Adrenal gland (tissue), 12 donors: ENCODE measurements around the gene TOMM6. TPM values are rescaled to one million over a fixed set of nuclear protein-coding genes. Genes with fewer than 3 reads are reported as not detected.

ENCODE experiments used
- DNase-seq, 7 donors: peaks; one replicate each; pipeline ENCODE4 v3.0.0-alpha.2; 2019 to 2020
- H3K27ac ChIP-seq, 5 donors: fragments of 200-600 bp; sonication (generic) in 4 of 5; 1 replicate in 3 of 5; 2 replicates in 2 of 5; pipeline versions ENCODE4 v1.5.1 to v1.8.0; 2016 to 2020; ENCODE audit warnings: mild to moderate bottlenecking in 1 of 5
- H3K27me3 ChIP-seq: fragments of 200-600 bp; 2 replicates; pipeline ENCODE4 v1.8.0; 2021
- H3K36me3 ChIP-seq, 2 donors: fragments of 200-600 bp; replicated peaks in 1 of 2; 1 replicate in 1 of 2; 2 replicates in 1 of 2; pipeline versions ENCODE4 v1.5.1 to v1.8.0; 2018 to 2022
- H3K4me1 ChIP-seq, 2 donors: fragments of 200-600 bp; replicated peaks in 1 of 2; 1 replicate in 1 of 2; 2 replicates in 1 of 2; pipeline versions ENCODE4 v1.5.1 to v1.8.0; 2018 to 2021
- H3K4me3 ChIP-seq, 4 donors: fragments of 200-600 bp; sonication (generic) in 3 of 4; one replicate each; pipeline ENCODE4 v1.5.1; 2016 to 2018
- H3K9me3 ChIP-seq, 3 donors: fragments of 200-600 bp; sonication (generic) in 1 of 3; replicated peaks in 1 of 3; 1 replicate in 2 of 3; 2 replicates in 1 of 3; pipeline versions ENCODE4 v1.5.1 to v1.8.0; 2016 to 2021
- CTCF ChIP-seq, 6 experiments: fragments of 450-650 bp in 4 of 6; fragments of 200-600 bp in 2 of 6; sonication (generic) in 1 of 6; IDR thresholded peaks; 1 replicate in 5 of 6; 2 replicates in 1 of 6; pipeline versions ENCODE4 v1.5.1 to v1.8.0; 2016 to 2021; ENCODE audit warnings: antibody characterized with exemption in 6 of 6, mild to moderate bottlenecking in 2 of 6, moderate library complexity in 1 of 6
- POLR2A ChIP-seq, 2 donors: fragments of 450-650 bp; IDR thresholded peaks; one replicate each; pipeline ENCODE4 v1.6.1; 2017; ENCODE audit warnings: antibody characterized with exemption in 2 of 2, mild to moderate bottlenecking in 2 of 2, moderate library complexity in 1 of 2
- WGBS, 4 donors: extraction: QIAGEN DNeasy Blood & Tissue Kit in 2 of 4; methylation state at CpG; one replicate each; pipeline versions ENCODE4 v1.1.5 to v1.1.7; 2013 to 2017; 5-methylcytosine and 5-hydroxymethylcytosine counted together
- intact Hi-C, 2 donors: fragments of 100-400 bp; cut with DNase I; formaldehyde crosslinking; loops; one replicate each; pipeline versions ENCODE4 v1.14.1 to v1.15.0; 2022 to 2023
- polyA plus RNA-seq, 3 donors: library from polyadenylated mRNA; stranded (reverse); fragments of 200-250 nt in 2 of 3; fragments of 350-450 nt in 1 of 3; fragmentation: Illumina TruSeq in 1 of 3; extraction: RNeasy Lipid Tissue Mini Kit (QIAGEN cat#74804) in 1 of 3; gene quantifications; one replicate each; pipeline ENCODE4 v1.2.3, GENCODE V29; 2013 to 2014
- total RNA-seq, 9 donors: library from RNA; depleted of rRNA in 4 of 9; stranded (reverse); fragments of >200 nt in 4 of 9; fragments of 120-200 nt in 1 of 9; fragmentation: NEBNext Ultra II Directional in 1 of 9; extraction: Animal tissue kit (Norgen Biotek cat#: 25700) in 1 of 9; gene quantifications; one replicate each; pipeline versions ENCODE4 v1.1.0 to v1.2.4, GENCODE V29; 2013 to 2023
- donor health status: healthy with polysubstance abuse.
- donor health status: Bipolar disorder and iron deficiency.
- donor health status: DM: yes; HTN: yes; CAD: no.
- donor health status: DM: no; HTN: no; CAD: no.
- donor health status: DM: no; HTN: no; CAD: no.
- donor health status: DM: yes; HTN: yes; CAD: no.

TOMM6 gene
- total and polyA plus RNA-seq, 12 donors: 146 to 507 (median 243) TPM

GRCh38 chr6:41813469-41813868 is 26.0 kb downstream of the TOMM6 start:
- H3K4me1 ChIP-seq: no peaks in the 10 kb centered on the region
- 80 to 93% (median 87%) methylated on average over 2 of the region's 2 CpGs for WGBS, 4 donors
- no peak overlapping the region for H3K27ac ChIP-seq
- H3K4me3 ChIP-seq: no peak overlapping the region
- TF ChIP-seq POLR2A (IDR thresholded peaks at IDR 0.05) (no peak), CTCF (IDR thresholded peaks at IDR 0.05) (no peak)
- no peaks in the 10 kb centered on the region for H3K9me3 ChIP-seq
- intact Hi-C loops: no loop called here
- H3K27me3 ChIP-seq: no peaks in the 10 kb centered on the region
- no peaks in the 10 kb centered on the region for H3K36me3 ChIP-seq
- DNase-seq: no peak

GRCh38 chr6:41813956-41814355 is 26.5 kb downstream of the TOMM6 start:
- no peak for DNase-seq
- Histone ChIP-seq H3K36me3 (no peaks in the 10 kb centered on the region), H3K27me3 (no peaks in the 10 kb centered on the region), H3K9me3 (no peaks in the 10 kb centered on the region), H3K4me3 (no peak overlapping the region), H3K27ac (no peak overlapping the region), H3K4me1 (no peaks in the 10 kb centered on the region)
- TF ChIP-seq CTCF (IDR thresholded peaks at IDR 0.05) (no peak), POLR2A (IDR thresholded peaks at IDR 0.05) (no peak)
- 91 to 96% (median 93%) methylated on average over 2 of the region's 2 CpGs for WGBS, 4 donors
- intact Hi-C loops: no loop called here

GRCh38 chr6:41814629-41815028 is 27.1 kb downstream of the TOMM6 start:
- WGBS, 4 donors: 80 to 89% (median 83%) methylated on average over 4 of the region's 4 CpGs
- intact Hi-C loops: no loop called here
- H3K4me3 ChIP-seq: no peak overlapping the region
- no peaks in the 10 kb centered on the region for H3K27me3 ChIP-seq
- H3K36me3 ChIP-seq: no peaks in the 10 kb centered on the region
- no peak for TF ChIP-seq CTCF (IDR thresholded peaks at IDR 0.05)
- TF ChIP-seq POLR2A (IDR thresholded peaks at IDR 0.05): no peak
- no peaks in the 10 kb centered on the region for H3K4me1 ChIP-seq
- no peak overlapping the region for H3K27ac ChIP-seq
- no peaks in the 10 kb centered on the region for H3K9me3 ChIP-seq
- DNase-seq: no peak

GRCh38 chr6:41815587-41815986 is 28.1 kb downstream of the TOMM6 start:
- no peaks in the 10 kb centered on the region for H3K36me3 ChIP-seq
- WGBS, 4 donors: 90 to 100% (median 97%) methylated on average over 1 of the region's 1 CpG; no CpG with 5 or more reads in 1 of the 4 donors
- no peak for TF ChIP-seq CTCF (IDR thresholded peaks at IDR 0.05)
- TF ChIP-seq POLR2A (IDR thresholded peaks at IDR 0.05): no peak
- H3K4me1 ChIP-seq: no peaks in the 10 kb centered on the region
- intact Hi-C loops: no loop called here
- no peak overlapping the region for H3K27ac ChIP-seq
- H3K27me3 ChIP-seq: no peaks in the 10 kb centered on the region
- no peak for DNase-seq
- H3K9me3 ChIP-seq: no peaks in the 10 kb centered on the region
- H3K4me3 ChIP-seq: no peak overlapping the region
